SW480 (cell line): Measurements from ENCODE around the gene GAB3.

Experiments used
- DNase-seq: peaks from one replicate; pipeline ENCODE4 v3.0.0-alpha.2; 2016; ENCODE audit warnings: low spot score

Gene GAB3

GRCh38 chrX:154751203-154751668 lies 359 bp upstream of the GAB3 start:
- no peak for DNase-seq

- no peak for DNase-seq
Observed at GRCh38 chrX:154749856-154750255, 1.0 kb downstream of the GAB3 start.

GRCh38 chrX:154748712-154749339 lies 2.1 kb downstream of the GAB3 start:
- DNase-seq, result peak; percentile 56

- no peak for DNase-seq
Observed at GRCh38 chrX:154742613-154743012, 8.3 kb downstream of the GAB3 start.

- DNase-seq, result peak; percentile 35
Observed at GRCh38 chrX:154739952-154740465, 10.9 kb downstream of the GAB3 start.

- DNase-seq, result peak; percentile 33
Observed at GRCh38 chrX:154738011-154738738, 12.7 kb downstream of the GAB3 start.

GRCh38 chrX:154737136-154737535 lies 13.7 kb downstream of the GAB3 start:
- no peak for DNase-seq

GRCh38 chrX:154735695-154736393 lies 15.0 kb downstream of the GAB3 start:
- no peak for DNase-seq

- no peak for DNase-seq
Observed at GRCh38 chrX:154734061-154734781, 16.7 kb downstream of the GAB3 start.

GRCh38 chrX:154733066-154733425 lies 17.8 kb downstream of the GAB3 start:
- no peak for DNase-seq

GRCh38 chrX:154732421-154733065 lies 18.3 kb downstream of the GAB3 start:
- no peak for DNase-seq

GRCh38 chrX:154731881-154732280 lies 19.0 kb downstream of the GAB3 start:
- no peak for DNase-seq

GRCh38 chrX:154731184-154731583 lies 19.7 kb downstream of the GAB3 start:
- DNase-seq, result no peak

GRCh38 chrX:154730253-154730891 lies 20.5 kb downstream of the GAB3 start:
- DNase-seq, result no peak

GRCh38 chrX:154729439-154729838 lies 21.4 kb downstream of the GAB3 start:
- no peak for DNase-seq

- DNase-seq, result no peak
Observed at GRCh38 chrX:154728431-154729190, 22.3 kb downstream of the GAB3 start.

GRCh38 chrX:154727871-154728270 lies 23.0 kb downstream of the GAB3 start:
- DNase-seq, result no peak

GRCh38 chrX:154727418-154727817 lies 23.5 kb downstream of the GAB3 start:
- no peak for DNase-seq

- DNase-seq, result no peak
Observed at GRCh38 chrX:154724993-154725756, 25.7 kb downstream of the GAB3 start.

- DNase-seq, result no peak
Observed at GRCh38 chrX:154721155-154721554, 29.7 kb downstream of the GAB3 start.
